D721Med (cell line): ENCODE results near the gene VMAC.
"Not testable (repeated sequence)": the region's sequence is repeated elsewhere in the genome, so short reads cannot be mapped to it uniquely, and the experiment has no call there.

ENCODE experiments used
- DNase-seq: peaks from one replicate; pipeline ENCODE4 v3.0.0; 2011; ENCODE audit warnings: low spot score; ENCODE audit not compliant: insufficient read length
- FAIRE-seq: peaks from 2 replicates; lab custom pipeline; 2011; peaks lifted over from hg19 to GRCh38; lab: Jason Lieb, UNC
- TF ChIP-seq, protein P1 (sequence below): IDR thresholded peaks from 2 replicates; pipeline ENCODE4 v1.5.1; 2012; ENCODE audit warnings: mild to moderate bottlenecking, control low read depth; ENCODE audit not compliant: insufficient read depth; ENCODE audit errors: missing control alignments

VMAC gene

DNA sequence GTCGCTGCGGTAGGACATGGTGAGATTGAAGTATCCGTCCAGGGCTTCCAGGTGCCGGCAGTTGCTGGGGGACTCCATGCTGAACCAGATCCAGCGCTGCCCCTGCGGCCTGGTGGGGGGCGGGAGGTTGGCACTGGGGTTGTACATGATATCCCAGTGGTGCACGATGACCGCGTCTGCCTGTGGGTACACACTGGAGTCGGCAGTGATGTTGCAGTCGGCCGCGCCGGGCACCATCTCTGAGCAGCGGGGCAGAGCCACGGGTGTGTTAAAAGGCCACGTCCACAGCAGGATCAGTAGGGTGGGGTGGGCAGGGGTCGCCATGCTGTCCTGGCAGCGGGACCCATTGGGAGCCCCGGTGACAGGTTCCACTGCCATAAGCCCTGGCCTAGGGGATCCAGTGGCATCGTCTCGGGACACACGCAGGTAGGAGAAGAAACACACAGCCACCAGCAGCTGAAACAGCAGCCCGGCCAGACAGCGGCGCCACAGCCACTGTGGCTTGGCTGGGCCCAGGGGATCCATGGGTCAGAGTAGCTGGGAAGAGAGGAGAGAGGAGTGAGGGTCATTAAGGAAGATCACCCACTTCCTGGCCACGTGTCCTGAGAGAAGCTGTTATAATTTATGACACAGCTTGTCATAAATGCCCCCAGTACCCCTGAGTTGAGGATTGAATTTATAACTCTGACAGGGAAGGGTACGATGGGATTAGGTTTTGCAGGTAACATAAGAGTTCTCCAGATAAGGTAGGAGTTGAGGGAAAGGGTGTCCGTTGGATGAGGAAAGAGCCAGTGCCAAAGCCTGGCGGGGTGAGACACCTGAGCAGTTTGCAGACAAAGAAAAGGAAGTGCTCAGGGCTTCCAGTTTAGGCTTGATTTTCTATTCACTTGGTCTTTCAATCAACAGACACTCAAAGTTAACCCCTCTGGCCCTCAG, 37.2 kb upstream of the VMAC start:
- TF ChIP-seq, protein P1, sequence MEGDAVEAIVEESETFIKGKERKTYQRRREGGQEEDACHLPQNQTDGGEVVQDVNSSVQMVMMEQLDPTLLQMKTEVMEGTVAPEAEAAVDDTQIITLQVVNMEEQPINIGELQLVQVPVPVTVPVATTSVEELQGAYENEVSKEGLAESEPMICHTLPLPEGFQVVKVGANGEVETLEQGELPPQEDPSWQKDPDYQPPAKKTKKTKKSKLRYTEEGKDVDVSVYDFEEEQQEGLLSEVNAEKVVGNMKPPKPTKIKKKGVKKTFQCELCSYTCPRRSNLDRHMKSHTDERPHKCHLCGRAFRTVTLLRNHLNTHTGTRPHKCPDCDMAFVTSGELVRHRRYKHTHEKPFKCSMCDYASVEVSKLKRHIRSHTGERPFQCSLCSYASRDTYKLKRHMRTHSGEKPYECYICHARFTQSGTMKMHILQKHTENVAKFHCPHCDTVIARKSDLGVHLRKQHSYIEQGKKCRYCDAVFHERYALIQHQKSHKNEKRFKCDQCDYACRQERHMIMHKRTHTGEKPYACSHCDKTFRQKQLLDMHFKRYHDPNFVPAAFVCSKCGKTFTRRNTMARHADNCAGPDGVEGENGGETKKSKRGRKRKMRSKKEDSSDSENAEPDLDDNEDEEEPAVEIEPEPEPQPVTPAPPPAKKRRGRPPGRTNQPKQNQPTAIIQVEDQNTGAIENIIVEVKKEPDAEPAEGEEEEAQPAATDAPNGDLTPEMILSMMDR, result no peak
- no peak for FAIRE-seq
- peak; percentile 11 for DNase-seq

DNA sequence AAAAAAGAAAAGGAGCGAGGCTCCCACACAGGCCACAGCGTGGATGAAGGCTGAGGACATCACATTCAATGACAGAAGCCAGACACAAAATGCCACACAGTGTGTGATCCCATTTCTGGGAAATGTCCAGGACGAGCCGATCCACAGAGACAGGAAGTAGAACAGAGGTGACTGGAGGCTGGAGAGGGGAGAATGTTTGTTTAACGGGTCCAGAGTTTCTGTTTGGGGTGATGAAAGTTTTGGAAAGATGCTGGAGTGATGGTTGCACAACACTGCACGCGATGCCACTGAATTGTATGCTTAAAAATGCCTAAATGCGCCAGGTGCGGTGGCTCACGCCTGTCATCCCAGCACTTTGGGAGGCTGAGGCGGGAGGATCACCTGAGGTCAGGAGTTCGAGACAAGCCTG, 33.7 kb upstream of the VMAC start:
- DNase-seq (no peak), FAIRE-seq (no peak)
- TF ChIP-seq, protein P1, result no peak

DNA sequence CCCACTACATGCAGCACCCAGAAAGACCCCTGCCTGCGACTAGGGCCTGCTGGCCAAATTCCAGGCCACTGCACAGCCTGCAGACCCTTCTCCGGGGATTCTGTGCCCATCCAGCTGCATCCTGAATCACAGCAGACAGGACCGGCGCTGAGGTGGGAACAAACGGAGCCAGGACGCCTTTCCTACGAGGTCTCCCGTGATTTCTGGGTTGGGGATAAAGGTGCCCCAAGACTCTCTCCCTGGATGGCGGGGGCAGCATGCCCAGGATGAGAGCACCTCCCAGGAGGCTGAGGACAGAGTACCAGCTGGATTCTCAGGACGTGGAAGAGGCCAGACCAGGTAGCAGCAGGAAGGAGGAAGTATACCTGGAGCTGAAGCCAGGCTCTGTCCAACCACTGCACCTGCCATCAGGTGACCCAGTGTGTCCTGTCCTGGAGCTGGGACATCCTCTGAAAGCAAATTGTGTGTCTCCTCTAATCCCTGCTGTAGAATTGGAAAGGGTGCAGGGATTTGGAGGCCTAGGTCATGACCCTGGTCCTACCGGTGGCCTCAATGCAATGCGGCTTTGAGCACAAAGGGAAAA, 31.0 kb upstream of the VMAC start:
- TF ChIP-seq, protein P1, result no peak
- no peak for DNase-seq
- no peak for FAIRE-seq

DNA sequence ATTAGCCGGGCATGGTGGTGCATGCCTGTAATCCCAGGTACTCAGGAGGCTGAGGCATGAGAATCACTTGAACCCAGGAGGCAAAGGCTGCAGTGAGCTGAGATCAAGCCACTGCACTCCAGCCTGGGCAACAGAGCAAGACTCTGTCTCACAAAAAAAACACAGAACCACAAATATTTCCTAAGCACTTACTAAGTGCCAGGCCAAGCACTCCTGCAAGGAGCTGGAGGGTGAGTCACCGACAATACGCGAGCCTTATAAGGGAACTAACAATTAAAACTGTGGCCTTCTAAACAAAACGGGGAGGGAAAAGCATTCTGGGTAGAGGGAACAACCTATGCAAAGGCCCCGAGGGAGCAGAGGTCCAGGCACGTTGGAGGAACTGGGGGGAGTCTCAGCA, 30.2 kb upstream of the VMAC start:
- not testable (repeated sequence) for FAIRE-seq, DNase-seq

DNA sequence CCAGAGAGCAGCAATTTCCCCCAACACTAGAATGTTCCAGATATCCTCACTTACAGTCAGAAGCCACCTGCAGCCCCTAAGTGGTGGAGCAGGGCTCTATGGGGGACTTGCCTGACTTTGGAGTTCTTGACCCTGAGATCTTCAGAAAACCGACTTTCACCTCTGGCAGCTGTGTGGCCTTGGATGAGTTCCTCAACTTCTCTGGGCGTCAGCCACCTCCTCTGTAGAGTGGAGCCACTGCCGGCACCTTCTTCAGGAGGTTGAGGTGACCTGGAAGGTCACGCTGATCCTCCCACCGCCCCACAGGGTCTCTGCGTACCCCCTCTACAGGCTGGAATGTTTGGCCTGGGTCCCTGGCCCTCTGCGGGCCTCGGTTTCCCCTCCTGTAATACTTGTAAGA, 27.2 kb upstream of the VMAC start:
- TF ChIP-seq, protein P1, result no peak
- FAIRE-seq, result no peak
- no peak for DNase-seq

DNA sequence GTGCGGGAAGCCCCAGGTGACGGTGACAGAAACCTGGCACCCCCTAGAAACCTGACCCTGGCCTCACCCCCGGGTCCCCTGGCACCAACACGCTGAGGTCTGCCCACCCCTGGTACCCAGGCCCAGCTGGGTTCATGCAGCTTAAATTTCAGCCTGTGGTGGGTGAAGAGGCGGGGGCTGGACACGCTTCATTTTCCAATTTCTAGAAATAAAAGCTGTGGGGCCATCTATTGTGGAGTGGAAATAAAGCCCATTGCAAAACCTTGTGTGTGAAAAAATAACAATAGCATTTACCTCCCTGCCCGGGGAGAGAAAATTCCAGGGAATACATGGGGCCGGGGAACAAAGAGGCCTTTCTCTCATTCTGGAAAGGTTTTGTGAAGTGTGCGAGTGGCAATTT, 26.8 kb upstream of the VMAC start:
- TF ChIP-seq, protein P1, result no peak
- DNase-seq (no peak), FAIRE-seq (no peak)

DNA sequence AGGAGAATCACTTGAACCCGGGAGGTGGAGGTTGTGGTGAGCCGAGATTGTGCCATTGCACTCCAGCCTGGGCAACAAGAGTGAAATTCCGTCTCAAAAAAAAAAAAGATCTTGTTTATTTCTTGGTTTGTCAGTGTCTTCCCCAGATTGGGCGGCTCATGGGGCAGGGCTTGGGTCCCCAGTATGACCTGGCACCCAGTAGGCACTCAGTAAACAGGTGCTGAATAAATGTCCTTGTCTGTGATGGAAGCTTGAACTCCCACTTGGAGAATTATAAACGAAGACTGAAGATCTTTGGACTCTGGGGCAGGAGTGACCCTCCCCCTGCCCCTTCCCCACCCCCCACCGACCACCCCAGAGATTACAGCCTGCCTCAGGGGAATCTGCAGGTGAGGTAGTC, 24.5 kb upstream of the VMAC start:
- FAIRE-seq, result no peak
- TF ChIP-seq, protein P1, result no peak
- DNase-seq, result no peak
